Bronchial epithelial cell (primary cell): ENCODE data around the gene PDZD11. TPM values are rescaled to one million over a fixed set of nuclear protein-coding genes. Genes with fewer than 3 reads are reported as not detected.
"Not testable (repeated sequence)": the region's sequence is repeated elsewhere in the genome, so short reads cannot be mapped to it uniquely, and the experiment has no call there.

Experiments
- DNase-seq: peaks from one replicate; pipeline ENCODE4 v3.0.0-alpha.2; 2010; ENCODE audit warnings: low read depth
- FAIRE-seq: peaks from 2 replicates; lab custom pipeline; 2011; peaks lifted over from hg19 to GRCh38; lab: Jason Lieb, UNC
- H3K27me3 ChIP-seq: 2 replicates; pipeline ENCODE4 v1.5.1; 2011; ENCODE audit warnings: low read length; ENCODE audit not compliant: control insufficient read depth, insufficient read depth
- H3K36me3 ChIP-seq: 2 replicates; pipeline ENCODE4 v1.5.1; 2011; ENCODE audit warnings: low read length; ENCODE audit not compliant: control insufficient read depth, insufficient read depth
- H3K4me3 ChIP-seq: 2 replicates; pipeline ENCODE4 v1.5.1; 2011; ENCODE audit warnings: mild to moderate bottlenecking, low read depth, low read length, control low read depth
- CTCF ChIP-seq: IDR thresholded peaks from 2 replicates; pipeline ENCODE4 v1.5.1; 2011; ENCODE audit warnings: mild to moderate bottlenecking, moderate library complexity, low read length, control low read depth, inconsistent platforms; ENCODE audit not compliant: insufficient read depth, severe bottlenecking
- total RNA-seq: library from RNA; depleted of rRNA; stranded (reverse); fragments of >200 nt; gene quantifications from 2 replicates; pipeline ENCODE4 v1.2.1, GENCODE V29; 2014

Gene PDZD11
- total RNA-seq, 1 donor from 2014 or later, result 18.7 TPM

GRCh38 chrX:70281951-70282350 lies 7.8 kb downstream of the PDZD11 start, which contains the start of gene RAB41:
Gene RAB41 (plus strand): TSS chrX:70282172. CDS start chrX:70282218, 46 bp downstream.
- no peaks in the 10 kb centered on the region for H3K36me3 ChIP-seq
- DNase-seq (no peak), FAIRE-seq (no peak)
- no peak for TF ChIP-seq CTCF
- H3K4me3 ChIP-seq, result no peak within 1 kb of the TSS
- H3K27me3 ChIP-seq, result no peaks in the 10 kb centered on the region

GRCh38 chrX:70280573-70280972 lies 9.2 kb downstream of the PDZD11 start:
- Histone ChIP-seq H3K4me3 (no peak overlapping the region), H3K36me3 (no peaks in the 10 kb centered on the region), H3K27me3 (no peaks in the 10 kb centered on the region)
- no peak for FAIRE-seq
- no peak for TF ChIP-seq CTCF
- DNase-seq, result no peak

- no peaks in the 10 kb centered on the region for H3K36me3 ChIP-seq
- no peaks in the 10 kb centered on the region for H3K27me3 ChIP-seq
- no peak overlapping the region for H3K4me3 ChIP-seq
- FAIRE-seq (no peak), DNase-seq (no peak)
- no peak for TF ChIP-seq CTCF
Measured at GRCh38 chrX:70279081-70279480, 10.6 kb downstream of the PDZD11 start.

GRCh38 chrX:70274029-70274428 lies 15.7 kb downstream of the PDZD11 start:
- H3K36me3 ChIP-seq, FAIRE-seq, H3K27me3 ChIP-seq, DNase-seq, H3K4me3 ChIP-seq: not testable (repeated sequence)

GRCh38 chrX:70268034-70268433 lies 21.7 kb downstream of the PDZD11 start, which contains the start of gene ARR3:
Gene ARR3 (plus strand): TSS chrX:70268334. CDS start chrX:70269386, 1,052 bp downstream.
- TF ChIP-seq CTCF, result no peak
- Histone ChIP-seq H3K27me3 (no peaks in the 10 kb centered on the region), H3K36me3 (no peaks in the 10 kb centered on the region), H3K4me3 (no peak within 1 kb of the TSS)
- no peak for FAIRE-seq
- no peak for DNase-seq

GRCh38 chrX:70264784-70265183 lies 24.9 kb downstream of the PDZD11 start:
- Histone ChIP-seq H3K36me3 (no peaks in the 10 kb centered on the region), H3K27me3 (no peaks in the 10 kb centered on the region), H3K4me3 (no peak overlapping the region)
- no peak for TF ChIP-seq CTCF
- DNase-seq (no peak), FAIRE-seq (no peak)
